ENCODE data around the gene SLC39A6. TPM values are rescaled to one million over a fixed set of nuclear protein-coding genes. Genes with fewer than 3 reads are reported as not detected.

Gene SLC39A6
- total RNA-seq, 1 donor = 88.6 TPM

GRCh38 chr18:36139245-36139644 lies 10.1 kb upstream of the SLC39A6 start:
- TF ChIP-seq, protein P1, sequence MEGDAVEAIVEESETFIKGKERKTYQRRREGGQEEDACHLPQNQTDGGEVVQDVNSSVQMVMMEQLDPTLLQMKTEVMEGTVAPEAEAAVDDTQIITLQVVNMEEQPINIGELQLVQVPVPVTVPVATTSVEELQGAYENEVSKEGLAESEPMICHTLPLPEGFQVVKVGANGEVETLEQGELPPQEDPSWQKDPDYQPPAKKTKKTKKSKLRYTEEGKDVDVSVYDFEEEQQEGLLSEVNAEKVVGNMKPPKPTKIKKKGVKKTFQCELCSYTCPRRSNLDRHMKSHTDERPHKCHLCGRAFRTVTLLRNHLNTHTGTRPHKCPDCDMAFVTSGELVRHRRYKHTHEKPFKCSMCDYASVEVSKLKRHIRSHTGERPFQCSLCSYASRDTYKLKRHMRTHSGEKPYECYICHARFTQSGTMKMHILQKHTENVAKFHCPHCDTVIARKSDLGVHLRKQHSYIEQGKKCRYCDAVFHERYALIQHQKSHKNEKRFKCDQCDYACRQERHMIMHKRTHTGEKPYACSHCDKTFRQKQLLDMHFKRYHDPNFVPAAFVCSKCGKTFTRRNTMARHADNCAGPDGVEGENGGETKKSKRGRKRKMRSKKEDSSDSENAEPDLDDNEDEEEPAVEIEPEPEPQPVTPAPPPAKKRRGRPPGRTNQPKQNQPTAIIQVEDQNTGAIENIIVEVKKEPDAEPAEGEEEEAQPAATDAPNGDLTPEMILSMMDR (IDR thresholded peaks at IDR 0.05; ENCODE audit: insufficient read depth, low read length) = no peak
- no peak for DNase-seq (ENCODE audit: low read depth)
- no peak overlapping the region for H3K4me3 ChIP-seq (ENCODE audit: low read depth, low read length)

- DNase-seq (ENCODE audit: low read depth) = no peak
- H3K4me3 ChIP-seq (ENCODE audit: low read depth, low read length) = no peak overlapping the region
- TF ChIP-seq, protein P1 (IDR thresholded peaks at IDR 0.05; ENCODE audit: insufficient read depth, low read length) = no peak
Measured at GRCh38 chr18:36135264-36135663, 6.1 kb upstream of the SLC39A6 start.

GRCh38 chr18:36132756-36133155 lies 3.6 kb upstream of the SLC39A6 start:
- DNase-seq (ENCODE audit: low read depth) = no peak
- TF ChIP-seq, protein P1 (IDR thresholded peaks at IDR 0.05; ENCODE audit: insufficient read depth, low read length) = no peak
- no peak overlapping the region for H3K4me3 ChIP-seq (ENCODE audit: low read depth, low read length)

DNA sequence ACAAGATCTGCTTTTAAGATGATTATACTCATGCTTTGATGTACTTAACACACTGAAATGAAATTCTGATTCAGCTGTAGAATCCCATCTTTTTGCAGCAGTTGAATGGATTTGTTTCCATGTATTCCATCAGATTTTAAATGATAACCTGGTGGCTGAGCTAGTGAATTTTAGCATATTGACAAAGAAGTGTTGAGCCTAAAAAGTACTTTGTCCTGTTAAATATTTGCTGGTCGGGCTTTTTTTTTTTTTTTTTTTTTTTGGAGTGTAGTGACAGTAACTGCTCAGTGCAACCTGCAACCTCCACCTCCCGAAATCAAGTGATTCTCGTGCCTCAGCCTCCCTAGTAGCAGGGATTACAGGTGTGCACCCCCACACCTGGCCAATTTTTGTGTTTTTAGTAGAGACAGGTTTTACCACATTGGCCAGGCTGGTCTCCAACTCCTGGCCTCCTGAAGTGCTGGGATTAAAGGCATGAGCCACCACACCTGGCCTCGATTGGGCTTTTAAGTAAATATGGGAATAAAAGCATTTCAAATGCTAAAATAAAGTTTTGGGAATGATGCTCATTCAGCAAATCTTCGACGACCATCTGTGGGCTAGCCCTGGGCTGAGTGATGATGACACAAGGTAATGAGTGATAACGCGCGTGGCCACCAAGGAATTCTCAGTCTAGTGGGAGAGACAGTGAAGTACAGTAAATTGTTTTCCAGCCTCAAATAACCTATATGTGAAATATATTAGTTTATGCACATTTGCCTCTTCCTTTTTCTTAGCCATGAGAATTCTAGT lies 2.7 kb upstream of the SLC39A6 start:
- DNase-seq (ENCODE audit: low read depth) = no peak
- peak overlapping the region; percentile 42 for H3K4me3 ChIP-seq (ENCODE audit: low read depth, low read length)
- TF ChIP-seq, protein P1 (IDR thresholded peaks at IDR 0.05; ENCODE audit: insufficient read depth, low read length) = no peak

GRCh38 chr18:36130883-36131653 lies 1.9 kb upstream of the SLC39A6 start:
- TF ChIP-seq, protein P1 (IDR thresholded peaks at IDR 0.05; ENCODE audit: insufficient read depth, low read length) = no peak
- DNase-seq (ENCODE audit: low read depth) = no peak
- peak overlapping the region; percentile 99 for H3K4me3 ChIP-seq (ENCODE audit: low read depth, low read length)

GRCh38 chr18:36130039-36130831 lies 1.1 kb upstream of the SLC39A6 start:
- peak; percentile 7 for DNase-seq (ENCODE audit: low read depth)
- TF ChIP-seq, protein P1 (IDR thresholded peaks at IDR 0.05; ENCODE audit: insufficient read depth, low read length) = no peak
- peak overlapping the region; percentile 99 for H3K4me3 ChIP-seq (ENCODE audit: low read depth, low read length)
